Activated T-helper 2 cell treated with anti-CD3 and anti-CD28 coated beads, Interferon-gamma antibody, Interleukin-2, Interleukin-4, amounts not matched to agents 10 μg/mL and 5 μg/mL and 100 μg/mL, durations not matched to agents 14 hours and 24 hours and 36 hours (primary cell): ENCODE data around the gene MUC15. TPM values are rescaled to one million over a fixed set of nuclear protein-coding genes. Genes with fewer than 3 reads are reported as not detected.

Experiments used
- DNase-seq: peaks from one replicate; pipeline ENCODE4 v3.0.0; 2021; ENCODE audit warnings: low spot score
- H3K27ac Mint-ChIP-seq: one replicate; pipeline ENCODE4 v1.8.0; 2021; ENCODE audit warnings: mixed read lengths
- H3K27me3 Mint-ChIP-seq: one replicate; pipeline ENCODE4 v1.8.0; 2021; ENCODE audit warnings: low read depth, mixed read lengths
- H3K36me3 Mint-ChIP-seq: one replicate; pipeline ENCODE4 v1.8.0; 2021; ENCODE audit warnings: low read depth, mixed read lengths
- H3K4me1 Mint-ChIP-seq: one replicate; pipeline ENCODE4 v1.8.0; 2021; ENCODE audit warnings: low read depth, mixed read lengths
- H3K4me3 Mint-ChIP-seq: one replicate; pipeline ENCODE4 v1.8.0; 2021; ENCODE audit warnings: low read depth, mild to moderate bottlenecking, moderate library complexity, mixed read lengths
- H3K9me3 Mint-ChIP-seq: one replicate; pipeline ENCODE4 v1.8.0; 2021; ENCODE audit warnings: mixed read lengths
- intact Hi-C: fragments of 100-400 bp; cut with micrococcal nuclease; formaldehyde crosslinking; loops from one replicate; pipeline ENCODE4 v1.15.1; 2023
- total RNA-seq: library from RNA; stranded (reverse); gene quantifications from 2 replicates; pipeline ENCODE4 v1.2.3, GENCODE V29; 2022

MUC15 gene
- total RNA-seq, 1 donor from 2014 or later: not detected

DNA sequence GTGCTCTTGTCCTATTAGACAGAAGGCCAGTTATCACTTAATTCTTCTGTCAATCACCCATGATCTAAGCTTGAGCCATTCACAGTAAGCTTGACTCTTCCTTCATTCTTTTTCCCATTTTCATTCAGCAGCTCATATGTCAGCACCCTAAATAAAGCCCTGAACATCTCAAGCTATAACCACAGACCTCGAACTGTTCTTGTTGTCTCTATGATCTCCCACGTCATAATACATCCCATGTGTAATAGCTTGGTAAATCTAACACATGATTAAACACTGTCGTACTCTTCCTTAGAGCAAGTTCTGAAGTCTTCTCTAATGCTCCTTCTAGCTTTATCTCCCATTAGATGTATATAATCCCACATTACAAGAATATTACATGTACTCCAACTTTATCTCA lies 14.4 kb downstream of the MUC15 start:
- no peak overlapping the region for H3K4me3 Mint-ChIP-seq
- intact Hi-C loops: no loop called here

DNA sequence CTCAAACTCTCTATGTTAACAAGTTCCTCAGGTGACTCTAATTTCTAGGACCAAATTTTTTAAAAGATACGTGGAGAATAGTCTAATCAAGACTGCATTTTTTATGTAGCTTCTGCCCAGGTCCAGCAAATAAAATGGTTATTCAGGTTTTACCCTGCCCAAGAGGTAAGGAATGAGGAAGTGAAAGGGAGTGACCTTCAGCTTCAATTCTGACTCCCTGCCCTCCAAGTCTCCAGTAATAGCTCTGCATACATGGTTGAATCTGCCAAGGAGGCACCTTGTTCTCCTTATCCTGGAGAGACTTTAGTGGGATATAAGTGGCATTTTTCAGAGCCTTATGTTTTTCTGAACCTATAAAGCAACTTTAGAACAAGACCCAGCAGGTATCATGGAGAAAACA lies 15.5 kb downstream of the MUC15 start:
- Mint-ChIP-seq H3K9me3 (peaks cover 8% of the 10 kb centered on the region), H3K4me1 (no peaks in the 10 kb centered on the region), H3K27ac (no peak overlapping the region), H3K36me3 (no peaks in the 10 kb centered on the region), H3K4me3 (no peak overlapping the region), H3K27me3 (no peaks in the 10 kb centered on the region)
- DNase-seq: no peak
- intact Hi-C loops: no loop called here

More for the DNA sequence above, 14.4 kb downstream of the MUC15 start:
- no peaks in the 10 kb centered on the region for H3K36me3 Mint-ChIP-seq
- no peaks in the 10 kb centered on the region for H3K4me1 Mint-ChIP-seq
- no peak for DNase-seq
- H3K27ac Mint-ChIP-seq: no peak overlapping the region
- H3K27me3 Mint-ChIP-seq: no peaks in the 10 kb centered on the region
- H3K9me3 Mint-ChIP-seq: peaks cover 8% of the 10 kb centered on the region

GRCh38 chr11:26554455-26554854 lies 17.6 kb downstream of the MUC15 start:
- H3K36me3 Mint-ChIP-seq: no peaks in the 10 kb centered on the region
- no peak for DNase-seq
- H3K27ac Mint-ChIP-seq: no peak overlapping the region
- no peak overlapping the region for H3K4me3 Mint-ChIP-seq
- no peaks in the 10 kb centered on the region for H3K27me3 Mint-ChIP-seq
- H3K9me3 Mint-ChIP-seq: peaks cover 4% of the 10 kb centered on the region
- no peaks in the 10 kb centered on the region for H3K4me1 Mint-ChIP-seq
- intact Hi-C loops: no loop called here

DNA sequence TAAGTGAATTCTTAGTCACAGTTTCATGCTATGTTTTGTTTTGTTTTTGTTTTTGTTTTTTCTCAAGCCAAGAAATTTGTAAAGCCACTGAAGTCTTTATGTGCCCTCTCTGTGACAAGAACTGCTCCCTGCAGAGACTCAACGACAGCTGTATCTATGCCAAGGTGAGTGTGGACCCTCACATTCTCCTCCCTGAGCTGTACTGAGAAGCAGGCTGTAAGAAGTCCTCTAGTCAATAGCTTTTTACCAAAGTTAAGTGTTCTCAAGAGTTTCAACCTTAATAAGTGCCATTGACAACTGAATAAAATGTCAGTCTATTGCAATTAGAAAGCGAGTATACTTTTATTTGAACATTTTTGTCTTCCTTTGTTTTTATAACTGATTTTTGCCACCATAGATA lies 18.9 kb downstream of the MUC15 start:
- no peaks in the 10 kb centered on the region for H3K36me3 Mint-ChIP-seq
- H3K9me3 Mint-ChIP-seq: peaks cover 4% of the 10 kb centered on the region
- no peaks in the 10 kb centered on the region for H3K4me1 Mint-ChIP-seq
- no peaks in the 10 kb centered on the region for H3K27me3 Mint-ChIP-seq
- no peak for DNase-seq
- H3K27ac Mint-ChIP-seq: no peak overlapping the region
- H3K4me3 Mint-ChIP-seq: no peak overlapping the region
- intact Hi-C loops: no loop called here

- no peak for DNase-seq
- no peaks in the 10 kb centered on the region for H3K9me3 Mint-ChIP-seq
- intact Hi-C loops: no loop called here
- H3K36me3 Mint-ChIP-seq: no peaks in the 10 kb centered on the region
- H3K4me3 Mint-ChIP-seq: no peak overlapping the region
- H3K4me1 Mint-ChIP-seq: no peaks in the 10 kb centered on the region
- no peak overlapping the region for H3K27ac Mint-ChIP-seq
- H3K27me3 Mint-ChIP-seq: no peaks in the 10 kb centered on the region
Observed at GRCh38 chr11:26551186-26551801, 20.8 kb downstream of the MUC15 start.

DNA sequence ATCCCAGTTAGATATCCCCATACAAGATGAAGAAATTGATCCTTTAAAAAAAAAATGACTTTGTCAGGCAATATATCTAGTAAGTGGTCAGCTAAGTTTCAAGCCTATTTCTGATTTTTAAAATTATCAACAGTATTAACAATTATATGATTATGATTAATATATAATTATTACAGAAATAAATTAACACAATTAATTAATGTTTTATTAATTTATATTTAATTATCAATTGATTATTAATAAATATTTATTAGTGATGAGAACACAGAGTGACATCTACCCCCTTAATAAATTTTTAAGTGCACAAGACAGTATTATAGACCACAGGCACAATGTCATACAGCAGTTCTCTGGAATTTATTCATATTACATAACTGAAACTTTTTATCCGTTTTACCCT lies 22.0 kb downstream of the MUC15 start:
- no peaks in the 10 kb centered on the region for H3K9me3 Mint-ChIP-seq
- no peaks in the 10 kb centered on the region for H3K27me3 Mint-ChIP-seq
- intact Hi-C loops: no loop called here
- H3K4me3 Mint-ChIP-seq: no peak overlapping the region
- no peaks in the 10 kb centered on the region for H3K4me1 Mint-ChIP-seq
- DNase-seq: no peak
- H3K27ac Mint-ChIP-seq: no peak overlapping the region
- no peaks in the 10 kb centered on the region for H3K36me3 Mint-ChIP-seq

DNA sequence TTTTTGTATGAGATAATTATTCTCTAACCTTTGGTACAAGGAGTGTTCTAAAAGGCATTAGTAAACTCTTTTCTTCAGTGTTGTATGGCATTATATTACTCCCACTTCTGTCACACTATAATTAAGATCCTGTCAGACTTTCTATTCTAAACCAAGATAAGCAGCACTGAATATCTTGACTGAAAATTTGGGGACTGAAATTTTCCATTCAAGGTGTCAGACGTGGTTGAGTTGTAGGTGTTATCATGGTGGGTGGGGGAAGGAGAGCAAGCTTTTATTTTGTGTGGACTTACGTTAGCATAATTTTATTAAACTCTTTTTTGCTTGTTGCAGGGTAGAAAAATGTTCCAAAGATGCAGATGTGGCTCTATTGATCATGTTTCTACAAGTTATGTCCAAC lies 22.9 kb downstream of the MUC15 start:
- no peaks in the 10 kb centered on the region for H3K4me1 Mint-ChIP-seq
- H3K27ac Mint-ChIP-seq: no peak overlapping the region
- H3K36me3 Mint-ChIP-seq: no peaks in the 10 kb centered on the region
- no peaks in the 10 kb centered on the region for H3K9me3 Mint-ChIP-seq
- intact Hi-C loops: no loop called here
- H3K27me3 Mint-ChIP-seq: no peaks in the 10 kb centered on the region
- no peak overlapping the region for H3K4me3 Mint-ChIP-seq
- DNase-seq: no peak

DNA sequence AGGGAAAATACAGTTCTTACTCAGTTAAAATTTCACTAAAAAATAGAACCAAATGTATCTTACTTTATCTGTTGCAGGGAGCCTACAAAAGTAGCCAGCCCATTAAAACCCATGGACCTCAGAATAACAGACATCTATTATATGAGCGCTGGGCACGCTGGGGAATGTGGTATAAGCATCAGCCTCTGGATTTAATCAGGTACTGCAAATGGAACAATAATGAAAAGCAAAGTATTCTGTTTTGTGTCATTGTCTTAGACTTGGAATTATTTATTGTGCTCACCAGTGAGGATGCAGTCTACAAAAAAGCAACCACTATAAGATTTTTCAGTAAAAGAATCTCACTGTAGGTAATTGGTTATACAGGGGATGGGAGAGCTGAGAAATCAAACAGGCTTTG lies 30.2 kb downstream of the MUC15 start:
- Mint-ChIP-seq H3K27ac (no peak overlapping the region), H3K4me1 (no peaks in the 10 kb centered on the region), H3K9me3 (peaks cover 22% of the 10 kb centered on the region), H3K27me3 (no peaks in the 10 kb centered on the region), H3K4me3 (no peak overlapping the region), H3K36me3 (no peaks in the 10 kb centered on the region)
- intact Hi-C loops: no loop called here
- DNase-seq: no peak

GRCh38 chr11:26539517-26539916 lies 32.5 kb downstream of the MUC15 start:
- no peaks in the 10 kb centered on the region for H3K4me1 Mint-ChIP-seq
- no peaks in the 10 kb centered on the region for H3K27me3 Mint-ChIP-seq
- no peaks in the 10 kb centered on the region for H3K36me3 Mint-ChIP-seq
- H3K4me3 Mint-ChIP-seq: no peak overlapping the region
- peaks cover 22% of the 10 kb centered on the region for H3K9me3 Mint-ChIP-seq
- intact Hi-C loops: no loop called here
- H3K27ac Mint-ChIP-seq: no peak overlapping the region
- no peak for DNase-seq

- Mint-ChIP-seq H3K4me3 (no peak overlapping the region), H3K36me3 (no peaks in the 10 kb centered on the region), H3K4me1 (no peaks in the 10 kb centered on the region), H3K27ac (no peak overlapping the region), H3K9me3 (peaks cover 19% of the 10 kb centered on the region), H3K27me3 (no peaks in the 10 kb centered on the region)
- intact Hi-C loops: no loop called here
- DNase-seq: no peak
Observed at GRCh38 chr11:26537341-26537740, 34.7 kb downstream of the MUC15 start.

DNA sequence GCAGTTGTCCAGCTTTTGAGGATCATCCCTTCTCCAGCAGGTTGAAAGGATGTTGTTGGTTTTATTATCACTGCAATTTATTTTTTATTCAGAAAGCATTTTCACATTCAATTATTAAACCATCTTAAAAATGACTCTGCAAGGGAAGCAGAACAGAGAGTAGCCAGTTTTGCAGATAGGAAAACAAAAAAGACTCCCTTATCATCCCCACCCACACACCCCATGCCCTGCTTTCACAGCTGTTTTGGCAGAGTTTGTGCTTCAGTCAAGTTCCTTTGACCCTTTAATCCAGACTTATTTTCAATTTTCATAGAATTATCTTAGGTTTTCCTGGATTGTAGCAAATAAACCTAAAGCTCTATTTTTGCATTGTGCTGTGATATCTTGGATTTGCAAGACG lies 44.4 kb downstream of the MUC15 start:
- intact Hi-C loops: no loop called here
- Mint-ChIP-seq H3K9me3 (no peaks in the 10 kb centered on the region), H3K4me3 (no peak overlapping the region)

GRCh38 chr11:26522912-26523610 lies 49.0 kb downstream of the MUC15 start:
- H3K27me3 Mint-ChIP-seq: no peaks in the 10 kb centered on the region
- H3K4me1 Mint-ChIP-seq: no peaks in the 10 kb centered on the region
- no peak overlapping the region for H3K27ac Mint-ChIP-seq
- intact Hi-C loops: no loop called here
- DNase-seq: no peak
- H3K36me3 Mint-ChIP-seq: no peaks in the 10 kb centered on the region
- H3K9me3 Mint-ChIP-seq: peaks cover 4% of the 10 kb centered on the region
- no peak overlapping the region for H3K4me3 Mint-ChIP-seq

More for the DNA sequence above, 44.4 kb downstream of the MUC15 start:
- H3K36me3 Mint-ChIP-seq: no peaks in the 10 kb centered on the region
- DNase-seq: no peak
- H3K27me3 Mint-ChIP-seq: no peaks in the 10 kb centered on the region
- no peak overlapping the region for H3K27ac Mint-ChIP-seq
- H3K4me1 Mint-ChIP-seq: no peaks in the 10 kb centered on the region

DNA sequence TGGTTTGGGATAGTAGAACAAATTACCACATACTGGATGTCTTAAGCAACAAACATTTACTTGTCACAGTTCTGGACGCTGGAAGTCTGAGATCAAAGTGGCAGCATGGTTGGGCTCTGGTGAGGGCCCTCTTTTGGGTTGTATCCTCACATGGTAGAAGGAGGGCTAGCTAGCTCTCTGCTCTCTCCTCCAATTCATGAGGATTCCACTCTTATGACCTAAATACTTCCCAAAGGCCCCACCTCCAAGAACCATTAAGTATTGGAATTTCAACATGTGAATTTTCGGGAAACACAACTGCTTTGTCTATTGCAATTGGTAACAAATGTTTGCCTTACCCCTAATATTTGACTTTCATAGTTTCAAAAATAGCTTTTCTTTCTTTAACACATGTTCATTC lies 52.6 kb downstream of the MUC15 start:
- no peak for DNase-seq
- H3K9me3 Mint-ChIP-seq: peaks cover 4% of the 10 kb centered on the region
- intact Hi-C loops: no loop called here
- H3K4me1 Mint-ChIP-seq: no peaks in the 10 kb centered on the region
- H3K27ac Mint-ChIP-seq: no peak overlapping the region
- H3K27me3 Mint-ChIP-seq: no peaks in the 10 kb centered on the region
- no peaks in the 10 kb centered on the region for H3K36me3 Mint-ChIP-seq
- H3K4me3 Mint-ChIP-seq: no peak overlapping the region
